ENCODE results near the gene GALNT18.

GALNT18 gene

DNA sequence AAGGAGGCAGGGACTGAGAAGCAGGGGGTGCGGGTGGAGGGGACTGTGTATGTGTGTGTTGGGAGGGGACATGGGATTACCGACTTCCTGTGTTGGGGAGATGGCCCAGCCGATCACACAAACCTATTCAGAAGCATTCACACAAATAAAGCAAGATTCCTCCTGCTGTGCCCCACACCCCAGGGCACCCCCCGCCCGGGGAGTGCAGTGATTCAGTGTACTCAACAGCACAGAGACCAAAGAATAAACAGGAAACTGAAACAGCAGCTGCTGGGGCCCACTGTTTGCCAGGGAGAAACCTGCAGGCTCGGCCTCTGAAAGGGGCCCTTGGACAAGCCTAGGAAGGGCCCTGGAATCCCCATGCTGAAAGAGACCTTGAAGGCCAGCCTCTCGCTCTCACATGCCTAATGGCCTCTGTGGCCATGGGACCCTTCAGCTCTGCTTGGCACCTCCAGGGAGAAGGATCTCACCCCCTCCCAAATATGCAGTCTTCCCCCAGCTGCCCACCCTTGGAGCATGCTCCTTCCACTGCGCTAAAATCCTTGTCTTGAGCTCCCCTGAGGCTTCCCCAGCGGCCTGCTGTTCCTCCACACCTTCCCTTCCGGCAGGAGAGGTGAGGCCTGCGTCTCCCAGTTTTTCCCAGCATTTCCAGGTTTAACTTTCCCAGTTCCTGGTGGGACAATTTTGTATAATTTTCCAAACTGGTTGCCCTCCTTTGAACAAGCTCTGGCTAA is 341.7 kb downstream of the GALNT18 start:
- no peak overlapping the region for H3K4me3 ChIP-seq (ENCODE audit: low read depth, low read length)
- DNase-seq (ENCODE audit: low read depth), result no peak
- TF ChIP-seq, protein P1, sequence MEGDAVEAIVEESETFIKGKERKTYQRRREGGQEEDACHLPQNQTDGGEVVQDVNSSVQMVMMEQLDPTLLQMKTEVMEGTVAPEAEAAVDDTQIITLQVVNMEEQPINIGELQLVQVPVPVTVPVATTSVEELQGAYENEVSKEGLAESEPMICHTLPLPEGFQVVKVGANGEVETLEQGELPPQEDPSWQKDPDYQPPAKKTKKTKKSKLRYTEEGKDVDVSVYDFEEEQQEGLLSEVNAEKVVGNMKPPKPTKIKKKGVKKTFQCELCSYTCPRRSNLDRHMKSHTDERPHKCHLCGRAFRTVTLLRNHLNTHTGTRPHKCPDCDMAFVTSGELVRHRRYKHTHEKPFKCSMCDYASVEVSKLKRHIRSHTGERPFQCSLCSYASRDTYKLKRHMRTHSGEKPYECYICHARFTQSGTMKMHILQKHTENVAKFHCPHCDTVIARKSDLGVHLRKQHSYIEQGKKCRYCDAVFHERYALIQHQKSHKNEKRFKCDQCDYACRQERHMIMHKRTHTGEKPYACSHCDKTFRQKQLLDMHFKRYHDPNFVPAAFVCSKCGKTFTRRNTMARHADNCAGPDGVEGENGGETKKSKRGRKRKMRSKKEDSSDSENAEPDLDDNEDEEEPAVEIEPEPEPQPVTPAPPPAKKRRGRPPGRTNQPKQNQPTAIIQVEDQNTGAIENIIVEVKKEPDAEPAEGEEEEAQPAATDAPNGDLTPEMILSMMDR (IDR thresholded peaks at IDR 0.05; ENCODE audit: low read depth, low read length, missing control alignments), result no peak
- in situ Hi-C loops (cut with HindIII; ENCODE audit: low sequenced_read_pairs), result no loop called here

DNA sequence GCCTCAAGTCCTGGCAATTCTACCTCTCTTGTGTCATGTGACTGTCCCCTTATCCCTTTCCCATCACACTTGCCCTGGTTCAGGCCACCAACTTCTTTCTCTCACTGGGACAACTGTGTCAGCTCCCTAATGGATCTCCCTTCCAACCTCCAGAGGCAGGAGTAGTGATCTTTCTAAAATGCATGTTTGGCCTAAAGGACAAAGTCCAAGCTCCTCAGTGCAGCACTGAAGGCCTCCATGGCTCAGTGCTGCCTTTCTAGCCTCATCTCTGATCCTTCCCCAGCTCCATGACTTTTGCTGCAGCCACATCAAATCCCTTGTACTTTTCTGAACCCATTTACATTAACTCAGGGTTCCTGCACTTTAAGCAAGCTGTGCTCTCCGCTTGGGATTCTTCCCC is 349.6 kb downstream of the GALNT18 start:
- in situ Hi-C loops (cut with HindIII; ENCODE audit: low sequenced_read_pairs), result no loop called here
- TF ChIP-seq, protein P1 (IDR thresholded peaks at IDR 0.05; ENCODE audit: low read depth, low read length, missing control alignments), result no peak
- no peak overlapping the region for H3K4me3 ChIP-seq (ENCODE audit: low read depth, low read length)
- no peak for DNase-seq (ENCODE audit: low read depth)

DNA sequence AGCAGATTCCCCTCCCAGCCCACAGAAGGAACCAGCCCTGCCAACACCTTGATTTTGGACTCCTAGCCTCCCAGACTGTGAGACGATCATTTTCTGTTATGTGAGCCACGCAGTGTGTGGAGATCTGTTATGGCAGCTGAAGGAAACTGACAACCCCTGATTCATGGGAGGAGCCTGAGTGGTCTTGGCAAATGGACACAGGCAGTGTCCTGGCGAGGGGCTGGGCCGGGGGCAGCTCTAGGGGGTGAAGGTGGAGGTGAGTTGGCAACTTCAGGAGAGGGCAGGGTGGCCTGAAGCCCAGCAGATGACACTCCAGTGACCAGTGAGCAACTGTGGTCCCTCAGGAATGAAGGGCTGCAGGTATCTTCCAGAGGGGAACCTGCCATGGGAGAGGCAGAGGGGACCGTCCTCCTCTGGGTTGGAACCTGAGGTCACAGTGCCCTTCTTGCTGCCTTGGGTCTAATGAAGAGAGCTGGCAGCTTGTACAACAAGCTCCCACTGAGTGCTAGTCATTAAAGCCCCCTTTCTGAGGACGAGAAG is 351.5 kb downstream of the GALNT18 start:
- H3K4me3 ChIP-seq (ENCODE audit: low read depth, low read length), result no peak overlapping the region
- TF ChIP-seq, protein P1 (IDR thresholded peaks at IDR 0.05; ENCODE audit: low read depth, low read length, missing control alignments), result no peak
- DNase-seq (ENCODE audit: low read depth), result no peak
- in situ Hi-C loops (cut with HindIII; ENCODE audit: low sequenced_read_pairs), result no loop called here

DNA sequence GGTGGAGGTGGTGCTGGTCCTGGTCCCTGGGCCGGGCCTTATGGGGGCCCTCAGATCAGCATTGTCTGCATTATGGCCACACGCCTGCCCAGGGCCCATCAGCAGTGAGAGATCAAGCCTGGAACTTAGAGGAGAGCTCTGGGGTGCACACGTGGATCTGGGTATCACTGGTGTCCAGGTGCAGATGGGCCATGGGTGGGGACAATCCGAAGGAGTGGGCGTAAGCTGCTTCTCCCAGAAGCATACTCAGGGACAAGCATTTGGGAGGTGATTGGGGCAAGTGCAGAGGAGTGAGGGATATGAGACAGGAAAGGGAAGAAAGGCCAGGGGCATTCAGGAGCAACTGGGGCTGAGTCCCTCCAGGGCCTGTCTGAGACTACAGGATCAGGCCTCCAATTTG is 353.1 kb downstream of the GALNT18 start:
- DNase-seq (ENCODE audit: low read depth), result no peak
- no peak overlapping the region for H3K4me3 ChIP-seq (ENCODE audit: low read depth, low read length)
- TF ChIP-seq, protein P1 (IDR thresholded peaks at IDR 0.05; ENCODE audit: low read depth, low read length, missing control alignments), result no peak
- in situ Hi-C loops (cut with HindIII; ENCODE audit: low sequenced_read_pairs), result no loop called here

DNA sequence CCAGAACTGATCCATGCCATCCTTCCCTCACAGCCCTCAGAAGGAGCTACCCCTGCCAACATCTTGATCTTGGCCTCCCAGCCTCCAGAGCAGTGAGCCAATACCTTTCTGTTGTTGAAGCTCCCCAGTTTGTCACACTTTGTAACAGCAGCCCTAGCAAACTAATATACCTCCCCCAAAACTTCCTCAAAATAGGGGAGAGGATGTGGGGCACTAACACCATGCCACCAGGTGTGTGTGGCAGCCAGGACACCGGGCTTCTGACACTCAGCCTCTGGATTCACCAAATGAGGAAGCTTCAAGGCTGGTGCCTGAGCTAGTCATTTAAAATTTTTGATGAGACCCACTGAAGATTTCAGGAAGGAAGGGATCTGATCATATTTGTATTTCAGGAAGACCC is 353.7 kb downstream of the GALNT18 start:
- TF ChIP-seq, protein P1 (IDR thresholded peaks at IDR 0.05; ENCODE audit: low read depth, low read length, missing control alignments), result no peak
- in situ Hi-C loops (cut with HindIII; ENCODE audit: low sequenced_read_pairs), result no loop called here
- H3K4me3 ChIP-seq (ENCODE audit: low read depth, low read length), result no peak overlapping the region
- no peak for DNase-seq (ENCODE audit: low read depth)

DNA sequence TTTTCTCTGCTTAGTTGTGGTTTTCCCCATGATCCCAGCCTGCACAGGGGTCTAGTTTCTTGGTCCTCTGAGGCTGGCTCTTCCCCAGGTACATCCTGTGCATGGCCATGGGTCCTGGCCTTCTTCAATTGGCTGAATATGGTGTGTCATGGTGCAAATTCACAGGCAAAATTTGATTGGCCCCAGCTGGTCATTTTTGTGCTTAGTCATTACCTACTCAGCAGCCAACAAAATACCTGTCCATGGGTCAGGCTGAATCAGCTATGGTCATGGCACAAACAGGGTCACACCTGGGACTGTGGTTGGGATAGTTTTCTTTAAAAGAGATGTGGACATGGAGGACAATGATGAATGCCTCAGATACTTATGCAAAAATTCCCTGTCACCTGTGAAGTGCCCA is 354.5 kb downstream of the GALNT18 start:
- no peak for DNase-seq (ENCODE audit: low read depth)
- in situ Hi-C loops (cut with HindIII; ENCODE audit: low sequenced_read_pairs), result no loop called here
- TF ChIP-seq, protein P1 (IDR thresholded peaks at IDR 0.05; ENCODE audit: low read depth, low read length, missing control alignments), result no peak
- no peak overlapping the region for H3K4me3 ChIP-seq (ENCODE audit: low read depth, low read length)

Data from astrocyte of the cerebellum (primary cell).